LNCAP (cell line): ENCODE measurements around the gene CABS1.

Source experiments
- TF ChIP-seq, protein P1 (sequence below): fragments of 450-650 bp; IDR thresholded peaks from 2 replicates; pipeline ENCODE4 v1.5.1; 2017; ENCODE audit warnings: mild to moderate bottlenecking

Gene CABS1

DNA sequence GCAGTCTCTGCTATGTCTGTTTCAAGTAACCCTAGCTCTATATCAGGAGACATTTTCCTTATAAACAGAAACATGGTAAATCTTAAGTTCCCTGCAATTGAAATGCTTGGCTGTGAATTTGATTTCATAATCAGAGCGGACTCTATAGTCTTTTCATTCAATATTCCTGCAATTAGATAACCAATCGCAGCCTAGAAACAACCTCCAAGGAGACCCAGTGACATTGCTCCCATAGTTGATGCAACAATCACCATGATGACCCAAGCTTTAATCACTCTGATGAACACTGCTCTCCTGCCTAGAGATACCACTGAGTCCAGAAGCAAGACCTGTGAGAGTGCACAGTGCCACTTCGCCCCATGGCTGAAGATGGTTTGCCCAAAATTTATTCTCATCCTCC, at the start of gene CABS1:
TSS of gene CABS1 (plus strand) at position 301 of the 400 bp plus-strand sequence. CDS start at position 360, 59 bp downstream.
- TF ChIP-seq, protein P1, sequence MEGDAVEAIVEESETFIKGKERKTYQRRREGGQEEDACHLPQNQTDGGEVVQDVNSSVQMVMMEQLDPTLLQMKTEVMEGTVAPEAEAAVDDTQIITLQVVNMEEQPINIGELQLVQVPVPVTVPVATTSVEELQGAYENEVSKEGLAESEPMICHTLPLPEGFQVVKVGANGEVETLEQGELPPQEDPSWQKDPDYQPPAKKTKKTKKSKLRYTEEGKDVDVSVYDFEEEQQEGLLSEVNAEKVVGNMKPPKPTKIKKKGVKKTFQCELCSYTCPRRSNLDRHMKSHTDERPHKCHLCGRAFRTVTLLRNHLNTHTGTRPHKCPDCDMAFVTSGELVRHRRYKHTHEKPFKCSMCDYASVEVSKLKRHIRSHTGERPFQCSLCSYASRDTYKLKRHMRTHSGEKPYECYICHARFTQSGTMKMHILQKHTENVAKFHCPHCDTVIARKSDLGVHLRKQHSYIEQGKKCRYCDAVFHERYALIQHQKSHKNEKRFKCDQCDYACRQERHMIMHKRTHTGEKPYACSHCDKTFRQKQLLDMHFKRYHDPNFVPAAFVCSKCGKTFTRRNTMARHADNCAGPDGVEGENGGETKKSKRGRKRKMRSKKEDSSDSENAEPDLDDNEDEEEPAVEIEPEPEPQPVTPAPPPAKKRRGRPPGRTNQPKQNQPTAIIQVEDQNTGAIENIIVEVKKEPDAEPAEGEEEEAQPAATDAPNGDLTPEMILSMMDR: no peak

DNA sequence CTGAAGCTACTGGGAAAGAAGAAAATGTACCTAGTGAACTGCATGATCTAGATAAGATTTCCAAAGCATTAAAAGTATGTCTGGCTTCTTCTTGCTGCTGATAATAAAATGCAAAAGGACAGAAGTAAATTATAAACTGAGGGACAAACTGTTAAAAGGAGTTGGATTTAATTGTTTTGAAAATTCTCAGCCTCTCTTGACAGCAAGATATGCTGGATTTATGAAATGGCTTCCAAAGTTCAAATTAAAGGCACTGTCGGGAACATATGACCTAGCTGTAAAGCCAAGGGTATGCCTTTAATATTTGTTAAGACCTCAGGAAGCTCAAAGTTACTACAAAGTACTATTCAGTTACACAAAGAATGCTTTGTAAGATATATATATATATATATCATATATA, 46.1 kb upstream of the CABS1 start:
- TF ChIP-seq, protein P1: no peak

DNA sequence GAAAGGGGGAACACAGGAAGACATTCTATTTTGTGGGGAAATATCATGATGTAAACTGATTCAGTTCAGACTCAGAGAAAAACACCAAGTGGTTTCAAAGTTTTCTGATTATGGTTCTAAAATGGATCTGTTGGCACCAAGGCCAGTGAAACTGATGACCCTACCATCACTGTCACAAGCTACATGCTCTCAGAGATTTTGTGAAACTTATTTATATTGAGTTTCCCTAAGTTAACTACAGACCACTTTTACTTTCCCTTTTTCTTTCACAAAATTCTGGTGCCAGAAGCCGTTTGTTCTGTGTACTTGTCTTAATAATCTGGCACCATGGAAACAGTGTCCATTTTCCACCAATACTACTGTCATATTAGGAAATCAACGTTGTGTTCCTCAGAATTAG, 43.4 kb upstream of the CABS1 start:
- TF ChIP-seq, protein P1: no peak

DNA sequence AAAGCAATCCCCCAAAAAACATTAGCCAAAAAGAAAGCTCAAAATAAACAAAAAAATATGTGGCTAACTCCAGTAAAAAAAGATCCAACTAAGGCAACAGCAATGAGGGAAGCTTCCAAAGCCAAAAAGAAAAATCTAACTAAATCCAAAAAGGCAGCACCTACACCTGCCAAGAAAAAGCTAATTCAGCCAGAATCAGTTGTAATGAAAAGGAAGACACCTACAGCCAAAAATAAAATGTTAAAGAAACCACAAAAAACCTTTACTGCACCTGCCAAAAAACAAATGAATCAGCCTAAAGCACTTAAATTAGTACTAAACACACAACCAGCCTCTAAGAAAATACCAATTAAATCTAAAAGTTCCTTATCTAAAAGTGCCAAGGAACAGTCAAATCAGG, 37.2 kb upstream of the CABS1 start:
- TF ChIP-seq, protein P1: no peak

DNA sequence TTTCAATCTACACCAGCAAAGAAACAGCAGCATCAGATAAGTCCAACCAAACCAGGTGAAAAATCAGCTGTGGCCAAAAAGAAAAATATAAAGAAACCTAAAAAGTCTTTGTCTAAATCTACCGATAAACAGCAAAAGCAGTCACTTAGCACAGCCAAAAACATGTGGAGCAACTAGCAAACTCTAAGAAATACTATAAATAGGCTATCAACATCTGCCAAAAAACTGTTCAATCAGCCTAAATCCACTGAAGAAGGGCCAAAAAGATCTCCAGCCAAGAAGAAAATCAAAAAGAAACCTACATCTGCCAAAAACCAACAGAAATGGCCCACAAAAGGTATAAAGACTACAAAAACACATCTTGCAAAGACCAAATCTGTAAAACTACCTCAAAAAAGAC, 36.7 kb upstream of the CABS1 start:
- TF ChIP-seq, protein P1: no peak

DNA sequence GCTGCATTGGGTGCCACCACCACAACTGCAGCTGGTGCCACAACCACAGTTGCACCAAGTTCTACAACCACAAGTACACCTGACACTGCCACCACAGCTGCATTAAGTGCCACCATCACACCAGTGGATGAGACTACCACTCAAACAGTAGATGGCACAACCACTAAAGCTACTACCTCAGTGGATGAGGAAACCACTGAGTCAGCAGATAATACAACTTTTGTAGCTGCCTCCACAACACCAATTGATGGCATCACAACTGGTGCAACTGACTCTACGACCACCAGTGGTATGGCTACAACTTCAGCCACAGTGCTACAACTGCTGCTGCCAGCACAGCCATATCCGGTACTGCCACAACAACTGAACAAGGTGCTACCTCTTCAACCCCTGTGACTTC, 35.1 kb upstream of the CABS1 start:
- TF ChIP-seq, protein P1: no peak

DNA sequence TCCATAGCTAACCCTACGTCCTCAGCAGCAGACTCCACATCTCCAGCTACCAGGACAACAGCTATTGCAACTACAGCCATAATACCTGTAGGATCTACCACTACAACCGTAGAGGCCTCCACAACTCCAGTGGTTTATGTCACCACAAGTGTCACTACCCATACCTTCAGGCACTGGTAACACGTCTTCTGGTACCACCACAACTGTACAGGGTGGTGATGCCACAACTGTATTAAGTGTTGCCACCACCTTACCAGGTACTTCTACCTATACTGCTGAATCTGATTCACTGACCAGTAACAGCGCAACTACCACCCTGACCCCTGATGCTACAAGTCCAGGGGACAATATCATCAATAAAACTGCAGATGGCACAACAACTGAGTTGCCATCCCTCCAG, 34.6 kb upstream of the CABS1 start:
- TF ChIP-seq, protein P1: no peak

DNA sequence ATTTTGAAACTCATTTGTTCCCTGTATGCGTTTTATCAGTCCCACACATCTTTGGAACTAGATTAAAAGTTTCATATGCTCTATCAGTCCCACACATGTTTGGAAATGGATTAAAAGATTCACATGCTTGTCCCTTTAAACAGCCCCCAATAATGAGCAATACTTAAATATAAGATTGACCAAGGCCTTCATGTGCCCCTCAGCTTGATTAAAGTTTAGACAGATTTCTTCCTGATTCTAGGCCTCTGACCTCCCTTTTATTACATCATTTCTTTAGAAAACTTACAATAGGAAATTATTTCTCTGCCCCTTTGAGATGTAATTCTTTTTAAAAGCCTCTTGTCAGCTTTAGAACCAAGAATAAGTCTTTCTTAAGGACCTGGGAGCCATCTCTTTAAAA, 31.7 kb upstream of the CABS1 start:
- TF ChIP-seq, protein P1: no peak
